Left ventricle myocardium inferior (tissue), 1 donor: ENCODE results near the gene NCBP2. TPM values are rescaled to one million over a fixed set of nuclear protein-coding genes. Genes with fewer than 3 reads are reported as not detected.

Experiments
- DNase-seq: peaks from one replicate; pipeline ENCODE4 v3.0.0-alpha.2; 2020
- H3K27ac ChIP-seq: fragments of 200-600 bp; replicated peaks from 2 replicates; pipeline ENCODE4 v1.8.0; 2021
- H3K27me3 ChIP-seq: fragments of 200-600 bp; 2 replicates; pipeline ENCODE4 v1.8.0; 2021; ENCODE audit warnings: low read depth
- H3K36me3 ChIP-seq: fragments of 200-600 bp; 2 replicates; pipeline ENCODE4 v1.8.0; 2021
- H3K4me1 ChIP-seq: fragments of 200-600 bp; 2 replicates; pipeline ENCODE4 v1.8.0; 2021
- H3K4me3 ChIP-seq: fragments of 200-600 bp; 2 replicates; pipeline ENCODE4 v1.8.0; 2021; ENCODE audit warnings: mild to moderate bottlenecking, moderate library complexity
- H3K9me3 ChIP-seq: fragments of 200-600 bp; replicated peaks from 2 replicates; pipeline ENCODE4 v1.8.0; 2021
- CTCF ChIP-seq: fragments of 200-600 bp; IDR thresholded peaks from 2 replicates; pipeline ENCODE4 v1.8.0; 2021; ENCODE audit warnings: antibody characterized with exemption, mild to moderate bottlenecking, borderline replicate concordance
- intact Hi-C: fragments of 100-400 bp; cut with micrococcal nuclease; formaldehyde crosslinking; loops from one replicate; pipeline ENCODE4 v1.11.0; 2022
- total RNA-seq: library from RNA; stranded (reverse); fragmentation: NEBNext Ultra II Directional; extraction: Animal tissue kit (Norgen Biotek cat#: 25700); gene quantifications from one replicate; pipeline ENCODE4 v1.2.1, GENCODE V29; 2021
- donor health status: DM: no; HTN: yes; CAD: no; lungs with severe emphysema.

NCBP2 gene
- total RNA-seq, 1 donor from 2014 or later: 36.9 TPM

DNA sequence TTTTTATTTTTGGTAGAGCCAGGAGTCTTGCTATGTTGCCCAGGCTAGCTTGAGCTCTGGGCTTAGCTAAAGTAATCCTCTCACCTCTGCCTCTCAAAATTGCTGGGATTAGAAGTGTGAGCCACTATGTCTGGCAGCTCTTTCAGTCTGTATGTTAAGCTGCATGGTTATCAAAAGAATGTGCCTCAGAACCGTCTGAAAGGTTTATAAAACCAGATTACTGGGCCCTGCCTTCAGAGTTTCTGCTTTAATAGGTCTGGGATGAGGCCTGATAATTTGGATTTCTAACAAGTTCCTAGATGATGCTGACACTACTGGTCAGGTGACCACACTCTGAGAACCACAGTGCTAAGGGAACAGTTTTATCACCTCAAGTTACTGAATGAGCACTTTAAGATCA is 40.0 kb downstream of the NCBP2 start:
- Histone ChIP-seq H3K36me3 (peaks cover 73% of the 10 kb centered on the region), H3K4me1 (no peaks in the 10 kb centered on the region)

DNA sequence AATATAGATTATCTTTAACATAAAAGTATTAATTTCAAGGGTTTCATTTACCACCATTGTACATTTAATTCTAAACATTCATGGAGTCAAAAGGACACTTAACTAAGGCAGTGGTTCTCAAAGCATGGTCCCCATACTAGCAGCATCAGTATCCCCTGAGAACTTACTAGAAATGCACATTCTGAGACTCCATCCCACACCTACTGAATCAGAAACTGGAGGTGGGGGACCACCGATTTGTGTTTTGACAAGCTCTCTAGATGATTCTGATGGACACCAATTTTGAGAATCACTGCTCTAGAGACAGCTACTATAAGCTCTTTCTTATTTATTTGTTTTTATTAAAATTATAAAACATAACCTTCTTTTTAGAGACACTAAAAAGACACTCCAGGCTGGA is 40.6 kb downstream of the NCBP2 start:
- no peak overlapping the region for H3K4me3 ChIP-seq
- H3K36me3 ChIP-seq: peaks cover 72% of the 10 kb centered on the region
- no peaks in the 10 kb centered on the region for H3K4me1 ChIP-seq
- no peak overlapping the region for H3K27ac ChIP-seq
- no peaks in the 10 kb centered on the region for H3K27me3 ChIP-seq
- no peaks in the 10 kb centered on the region for H3K9me3 ChIP-seq
- no peak for TF ChIP-seq CTCF
- intact Hi-C loops: no loop called here
- DNase-seq: no peak

More for the DNA sequence above, 40.0 kb downstream of the NCBP2 start:
- no peaks in the 10 kb centered on the region for H3K27me3 ChIP-seq
- H3K4me3 ChIP-seq: no peak overlapping the region
- no peak for TF ChIP-seq CTCF
- no peak for DNase-seq
- H3K27ac ChIP-seq: no peak overlapping the region
- no peaks in the 10 kb centered on the region for H3K9me3 ChIP-seq
- intact Hi-C loops: no loop called here

DNA sequence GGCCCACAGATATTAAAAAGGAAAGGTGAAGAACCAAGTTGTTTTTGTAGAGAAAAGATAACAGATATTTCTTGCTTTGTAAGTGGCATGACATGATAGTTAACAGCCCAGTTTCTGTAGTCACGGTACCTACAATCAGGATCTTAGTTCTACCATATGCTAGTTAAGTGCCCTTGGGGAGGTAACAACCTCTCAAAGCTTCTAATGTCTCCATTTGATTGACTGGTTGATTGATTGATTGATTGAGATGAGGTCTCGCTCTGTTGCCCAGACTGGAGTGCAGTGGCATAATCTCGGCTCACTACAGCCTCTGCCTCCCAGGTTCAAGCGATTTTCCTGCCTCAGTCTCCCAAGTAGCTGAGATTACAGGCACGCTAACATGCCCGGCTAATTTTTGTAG is 46.1 kb downstream of the NCBP2 start:
- intact Hi-C loops: no loop called here
- H3K27ac ChIP-seq: no peak overlapping the region
- H3K27me3 ChIP-seq: no peaks in the 10 kb centered on the region
- peaks cover 18% of the 10 kb centered on the region for H3K36me3 ChIP-seq
- TF ChIP-seq CTCF: no peak
- no peak for DNase-seq
- no peaks in the 10 kb centered on the region for H3K9me3 ChIP-seq
- H3K4me3 ChIP-seq: no peak overlapping the region
- H3K4me1 ChIP-seq: no peaks in the 10 kb centered on the region

DNA sequence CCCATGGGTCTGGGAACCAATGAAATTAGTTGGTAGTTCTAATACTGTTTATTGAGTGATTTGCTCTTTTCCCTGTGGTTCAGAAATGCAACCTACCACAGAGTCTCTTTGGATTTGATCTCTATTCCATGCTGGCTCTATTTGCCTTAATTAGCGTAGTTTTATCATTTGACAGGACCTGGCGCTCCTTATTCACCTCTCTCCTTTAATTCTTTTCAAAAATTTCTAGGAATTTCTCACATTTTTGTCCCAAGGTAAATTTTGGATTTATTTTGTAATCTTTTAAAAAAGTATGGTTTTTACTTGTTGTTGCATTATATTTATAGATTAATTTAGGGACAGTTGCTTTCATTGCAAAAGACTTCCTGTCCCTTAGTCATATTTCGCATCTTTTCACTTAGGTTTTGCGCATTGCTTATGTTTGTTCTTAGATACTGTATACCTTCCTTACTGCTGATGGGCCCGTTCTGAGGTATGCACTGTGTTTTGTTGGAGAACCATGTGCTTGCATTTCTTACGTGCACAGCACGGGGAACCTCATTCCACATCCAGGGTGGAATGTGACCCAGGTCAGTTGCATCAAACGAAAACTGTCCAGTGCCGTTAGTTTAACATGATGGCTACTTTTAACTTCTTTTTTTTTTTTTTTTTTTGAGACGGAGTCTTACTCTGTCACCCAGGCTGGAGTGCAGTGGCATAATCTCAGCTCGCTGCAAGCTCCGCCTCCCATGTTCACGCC is 47.6 kb downstream of the NCBP2 start:
- no peak for DNase-seq
- no peak for TF ChIP-seq CTCF
- Histone ChIP-seq H3K27ac (no peak overlapping the region), H3K36me3 (peaks cover 3% of the 10 kb centered on the region), H3K9me3 (no peaks in the 10 kb centered on the region), H3K4me1 (peaks cover 8% of the 10 kb centered on the region), H3K27me3 (no peaks in the 10 kb centered on the region), H3K4me3 (no peak overlapping the region)
- intact Hi-C loops: no loop called here

DNA sequence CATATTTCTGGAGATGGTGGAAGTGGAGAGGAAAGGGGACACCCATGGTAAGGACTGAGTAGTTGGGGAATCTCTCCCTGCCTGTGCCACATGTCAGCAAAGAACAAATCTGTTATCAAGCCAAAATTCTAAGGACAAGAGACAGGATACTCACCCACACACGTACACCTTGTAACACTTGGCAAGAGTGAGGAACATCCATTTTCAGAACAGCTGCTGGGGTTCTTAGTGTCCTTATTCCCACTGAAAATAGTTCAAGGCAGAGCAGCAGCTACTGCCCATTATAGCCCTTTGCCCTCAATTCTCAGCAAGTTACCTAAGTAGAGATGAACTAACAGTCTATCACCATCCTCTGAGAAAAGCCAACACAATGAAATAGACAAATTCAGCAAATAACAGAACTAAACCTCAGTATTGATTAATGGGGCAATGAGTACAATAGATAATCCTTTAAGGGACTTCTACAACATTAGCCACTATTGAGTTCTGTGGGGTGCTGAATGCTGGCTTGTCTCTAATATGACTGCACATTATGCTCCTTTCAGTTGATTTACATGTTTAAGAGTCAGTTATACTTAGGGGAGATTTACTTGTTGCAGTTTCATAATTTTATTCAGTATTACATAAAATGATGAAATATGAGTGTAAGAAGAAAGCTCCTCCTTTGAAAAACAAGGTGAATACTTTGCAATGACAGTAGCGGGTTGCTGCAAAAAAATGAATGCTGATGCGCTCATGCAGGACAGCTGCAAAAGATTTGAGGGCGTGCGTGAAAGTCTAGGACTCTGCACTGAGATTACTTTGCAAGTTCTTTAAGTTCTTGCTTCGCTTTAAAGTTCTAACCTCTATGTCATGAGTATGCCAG is 52.3 kb downstream of the NCBP2 start:
- H3K27me3 ChIP-seq: no peaks in the 10 kb centered on the region
- H3K36me3 ChIP-seq: peaks cover 19% of the 10 kb centered on the region
- H3K27ac ChIP-seq: no peak overlapping the region
- no peak overlapping the region for H3K4me3 ChIP-seq
- no peak for DNase-seq
- H3K4me1 ChIP-seq: peaks cover 27% of the 10 kb centered on the region
- H3K9me3 ChIP-seq: no peaks in the 10 kb centered on the region
- intact Hi-C loops: no loop called here
- no peak for TF ChIP-seq CTCF
